GM18951 (cell line): ENCODE measurements around the gene MBNL1.

ENCODE experiments used
- POLR2A ChIP-seq: IDR thresholded peaks from 4 replicates; pipeline ENCODE4 v1.6.1; 2011; ENCODE audit warnings: mild to moderate bottlenecking; ENCODE audit not compliant: insufficient read length, insufficient read depth; ENCODE audit errors: extremely low read depth
- in situ Hi-C: fragments of 300-500 bp; cut with MboI; formaldehyde crosslinking; loops from one replicate; pipeline ENCODE4 v1.12.0; 2022; ENCODE audit warnings: low sequenced_read_pairs, mixed read lengths, inconsistent platforms; ENCODE audit not compliant: unreplicated experiment

MBNL1 gene

GRCh38 chr3:152398495-152398894 is 129.8 kb downstream of the MBNL1 start:
- no peak for TF ChIP-seq POLR2A
- in situ Hi-C loops: no loop called here

GRCh38 chr3:152399374-152399773 is 130.6 kb downstream of the MBNL1 start:
- in situ Hi-C loops: no loop called here
- no peak for TF ChIP-seq POLR2A

GRCh38 chr3:152400887-152401286 is 132.2 kb downstream of the MBNL1 start:
- TF ChIP-seq POLR2A: no peak
- in situ Hi-C loops: no loop called here

DNA sequence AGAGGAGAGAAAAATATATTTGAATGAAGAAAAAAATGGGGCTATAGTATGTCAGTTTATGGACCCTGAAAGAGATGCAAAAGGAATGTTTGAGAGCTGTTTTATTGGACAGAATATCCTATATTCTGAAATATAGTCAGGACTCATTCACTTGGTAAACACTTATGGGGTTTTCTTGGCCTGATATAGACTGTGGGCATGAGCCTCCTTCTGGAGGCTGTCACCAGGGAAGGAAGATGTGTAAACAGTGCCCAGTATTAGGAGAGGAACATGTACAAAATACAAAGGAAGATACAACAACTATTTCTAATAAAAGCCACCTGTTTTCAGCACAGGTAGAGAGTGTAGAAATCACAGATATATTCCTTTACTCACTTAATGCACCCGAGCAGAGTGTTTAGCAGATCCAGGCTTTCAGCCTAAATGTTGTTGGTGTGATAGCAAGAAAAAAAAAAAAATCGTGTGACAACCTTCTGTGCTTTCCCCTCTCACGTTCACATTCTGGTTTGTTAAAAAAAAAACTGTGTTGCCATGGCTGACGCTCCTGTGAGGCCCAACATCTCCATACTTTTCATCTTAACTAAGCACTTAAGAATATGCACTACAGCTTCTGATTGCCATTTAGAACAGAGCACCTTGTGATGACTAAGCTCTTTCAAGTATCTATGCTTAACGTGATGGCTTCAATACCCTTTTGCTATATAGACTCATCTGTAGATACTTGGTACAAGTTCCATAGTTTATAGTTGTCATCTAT is 134.1 kb downstream of the MBNL1 start:
- TF ChIP-seq POLR2A: no peak
- in situ Hi-C loops: no loop called here

- in situ Hi-C loops: no loop called here
- no peak for TF ChIP-seq POLR2A
Observed at GRCh38 chr3:152403632-152404066, 134.9 kb downstream of the MBNL1 start.

GRCh38 chr3:152404976-152405375 is 136.2 kb downstream of the MBNL1 start:
- TF ChIP-seq POLR2A: no peak
- in situ Hi-C loops: no loop called here

GRCh38 chr3:152405915-152406802 is 137.4 kb downstream of the MBNL1 start:
- in situ Hi-C loops: no loop called here
- no peak for TF ChIP-seq POLR2A

DNA sequence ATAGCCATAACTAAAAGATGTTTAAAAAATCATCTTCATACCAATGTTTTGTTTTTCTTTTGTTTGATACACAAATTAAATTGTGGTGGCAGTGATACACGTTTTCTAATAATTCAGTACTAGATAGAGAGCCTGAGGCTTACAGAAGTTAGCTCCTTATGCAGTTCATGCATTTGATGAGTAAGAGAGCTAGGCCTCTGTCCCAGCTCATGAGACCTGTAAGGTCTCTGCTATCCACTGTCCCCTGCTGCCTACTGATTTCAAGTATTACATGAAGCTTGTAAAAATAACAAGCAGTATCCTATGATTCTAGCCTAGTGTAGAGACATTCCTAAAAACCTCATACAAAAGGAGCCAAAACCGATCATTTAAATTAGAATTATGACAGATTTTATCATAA is 144.5 kb downstream of the MBNL1 start:
- no peak for TF ChIP-seq POLR2A
- in situ Hi-C loops: no loop called here

- TF ChIP-seq POLR2A: no peak
- in situ Hi-C loops: no loop called here
Observed at GRCh38 chr3:152416808-152417580, 148.3 kb downstream of the MBNL1 start.

- TF ChIP-seq POLR2A: no peak
- in situ Hi-C loops: no loop called here
Observed at GRCh38 chr3:152419748-152420147, 151.0 kb downstream of the MBNL1 start.

DNA sequence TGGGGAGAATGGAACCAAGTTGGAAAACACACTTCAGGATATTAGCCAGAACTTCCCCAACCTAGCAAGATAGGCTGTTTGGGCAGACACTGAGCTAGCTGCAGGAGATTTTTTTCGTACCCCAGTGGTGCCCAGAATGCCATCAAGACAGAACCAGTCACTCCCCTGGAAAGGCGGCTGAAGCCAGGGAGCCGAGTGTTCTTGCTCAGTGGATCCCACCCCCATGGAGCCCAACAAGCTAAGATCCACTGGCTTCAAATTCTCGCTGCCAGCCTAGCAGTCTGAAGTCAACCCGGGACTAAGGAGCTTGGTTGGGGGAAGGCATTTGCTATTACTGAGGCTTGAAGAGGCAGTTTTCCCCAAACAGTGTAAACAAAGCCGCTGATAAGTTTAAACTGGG is 152.4 kb downstream of the MBNL1 start:
- in situ Hi-C loops: no loop called here
- no peak for TF ChIP-seq POLR2A

DNA sequence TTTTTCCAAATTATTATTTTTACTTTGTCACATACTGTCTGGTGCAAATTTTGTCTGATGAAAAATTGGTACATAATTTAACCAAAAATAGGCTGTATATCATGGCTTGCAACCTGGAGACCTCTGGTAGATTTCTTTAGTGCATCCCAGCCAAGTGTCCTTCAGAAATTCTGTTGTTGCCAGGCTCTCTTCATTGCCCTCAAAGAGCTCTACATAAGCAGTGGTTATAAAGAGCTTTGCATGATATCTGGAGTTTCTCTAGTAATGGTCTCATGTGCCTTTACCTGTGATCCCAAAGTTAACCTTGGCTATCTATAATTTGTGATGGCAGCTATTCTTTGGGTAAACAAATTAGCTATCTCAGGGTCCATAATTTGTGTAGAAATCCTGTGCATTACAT is 157.7 kb downstream of the MBNL1 start:
- no peak for TF ChIP-seq POLR2A

GRCh38 chr3:152428577-152428976 is 159.8 kb downstream of the MBNL1 start:
- TF ChIP-seq POLR2A: no peak
- in situ Hi-C loops: loop anchor here (25.0 kb wide), 1 partner anchor 366 kb away; no protein-coding TSS in a partner anchor

More for the DNA sequence above, 157.7 kb downstream of the MBNL1 start:
- in situ Hi-C loops: loop anchor here (25.0 kb wide), 1 partner anchor 364 kb away; no protein-coding TSS in a partner anchor
